IPS DF 4.7 (cell line): ENCODE data around the gene PRKAB1.

Experiments
- DNase-seq: peaks from one replicate; pipeline ENCODE4 v3.0.0-alpha.2; 2013; ENCODE audit warnings: low spot score; ENCODE audit errors: extremely low read depth

Gene PRKAB1

DNA sequence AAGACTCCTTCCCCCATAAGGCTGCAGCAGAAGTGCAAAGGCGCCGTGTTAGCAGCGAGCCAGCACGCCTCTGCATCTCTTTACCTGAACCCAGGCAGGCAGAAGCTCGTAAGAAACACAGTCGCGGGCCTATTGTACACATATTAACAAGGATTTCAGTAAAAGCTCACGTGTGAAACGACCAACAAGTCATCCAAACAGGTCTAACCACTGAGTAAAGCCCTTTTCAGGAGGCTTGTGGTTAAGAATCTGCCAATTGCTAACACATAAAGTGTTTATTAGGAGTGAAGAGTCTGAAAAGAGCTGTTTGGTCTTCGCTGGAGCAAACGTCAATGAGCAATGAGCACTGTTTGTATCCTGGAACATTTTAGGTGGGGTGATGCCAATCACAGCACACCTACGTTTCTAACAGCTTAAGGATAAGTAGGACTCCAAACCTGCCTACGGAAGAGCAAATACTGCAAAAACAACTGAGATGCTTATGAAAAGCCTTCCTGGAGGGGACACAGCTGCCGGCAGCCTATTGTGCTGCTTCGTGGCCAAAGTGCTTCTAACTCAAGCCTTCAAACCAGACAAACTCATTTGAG is 43.1 kb downstream of the PRKAB1 start:
- no peak for DNase-seq

GRCh38 chr12:119711693-119712092 is 43.8 kb downstream of the PRKAB1 start:
- DNase-seq = no peak

- DNase-seq = no peak
Measured at GRCh38 chr12:119712721-119713120, 44.8 kb downstream of the PRKAB1 start.

DNA sequence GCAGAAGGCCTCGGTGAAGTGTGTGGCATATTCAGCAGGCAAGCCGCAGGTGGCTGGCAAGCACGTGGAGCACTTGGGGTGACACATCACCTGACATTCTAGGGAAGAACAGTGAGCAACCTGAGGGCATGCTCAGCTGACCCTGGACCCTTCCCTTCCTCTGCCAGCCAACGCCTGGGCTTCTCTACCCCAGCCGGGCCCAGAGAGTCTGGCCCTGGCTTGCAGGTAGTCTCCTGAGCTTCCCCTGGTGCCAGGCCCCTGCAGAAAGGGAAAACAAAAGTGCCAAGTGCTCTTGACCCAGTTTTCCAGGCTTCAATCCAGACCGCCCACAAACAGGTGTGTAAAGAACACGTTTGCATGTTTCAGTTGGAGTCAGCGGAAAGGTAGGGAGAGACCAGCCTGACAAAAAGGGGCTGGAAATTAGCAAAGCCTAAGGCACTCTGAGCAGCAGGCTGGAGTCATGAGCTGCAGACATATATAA is 45.7 kb downstream of the PRKAB1 start:
- DNase-seq = no peak

DNA sequence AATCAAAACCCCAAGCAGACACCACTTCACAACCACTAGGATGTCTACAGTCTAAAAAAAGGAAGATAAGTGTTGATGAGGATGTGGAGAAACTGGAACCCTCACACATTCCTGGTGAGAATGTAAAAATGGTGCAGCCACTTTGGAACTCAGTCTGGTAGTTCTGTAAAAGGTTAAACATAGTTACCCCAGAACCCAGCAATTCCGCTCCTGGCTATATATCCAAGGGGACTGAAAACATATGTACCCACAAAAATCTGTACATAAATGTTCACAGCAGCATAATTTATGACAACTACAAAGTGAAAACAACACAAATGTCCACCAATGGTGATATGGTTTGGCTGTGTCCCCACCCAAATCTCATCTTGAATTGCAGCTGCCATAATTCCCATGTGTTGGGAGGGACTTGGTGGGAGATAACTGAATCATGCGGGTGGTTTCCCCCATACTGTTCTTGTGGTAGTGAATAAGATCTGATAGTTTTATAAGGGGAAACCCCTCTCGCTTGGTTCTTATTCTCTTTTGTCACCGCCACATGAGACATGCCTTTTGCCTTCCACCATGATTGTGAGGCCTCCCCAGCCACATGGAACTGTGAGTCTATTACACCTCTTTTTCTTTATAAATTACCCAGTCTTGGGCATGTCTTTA is 46.8 kb downstream of the PRKAB1 start:
- no peak for DNase-seq

DNA sequence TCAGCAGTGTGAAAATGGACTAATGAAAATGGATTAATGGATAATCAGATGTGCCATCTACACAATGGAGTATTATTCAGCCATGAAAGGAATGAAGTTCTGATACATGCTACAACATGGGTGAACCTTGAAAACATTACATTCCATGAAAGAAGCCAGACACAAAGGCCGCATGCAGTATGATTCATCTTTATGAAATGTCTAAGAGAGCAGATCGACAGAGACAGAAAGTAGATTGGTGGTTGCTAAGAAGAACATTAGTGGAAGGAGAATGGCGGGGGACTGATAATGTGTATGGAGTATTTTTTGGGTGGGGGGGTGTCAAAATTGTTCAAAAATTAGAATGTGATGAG is 47.3 kb downstream of the PRKAB1 start:
- no peak for DNase-seq

DNA sequence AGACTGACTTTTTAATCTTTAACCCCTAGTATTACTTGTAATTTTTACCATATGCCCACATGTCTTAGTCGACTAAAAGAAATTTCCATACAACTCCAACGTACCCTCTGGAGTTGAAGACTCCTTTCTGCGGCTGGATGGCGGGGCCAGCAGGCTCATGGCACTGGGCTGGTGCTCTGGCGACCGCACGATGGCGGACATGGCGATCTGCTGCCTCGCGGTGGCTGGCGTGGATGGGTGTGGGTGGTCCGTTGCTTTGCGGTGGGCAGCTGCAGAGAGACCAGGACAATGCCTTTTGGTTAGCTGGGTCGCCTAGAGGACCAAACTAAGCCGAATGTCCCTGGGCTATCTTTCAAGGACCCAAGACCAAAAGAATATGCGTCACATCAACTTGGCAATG is 50.2 kb downstream of the PRKAB1 start:
- DNase-seq = no peak

DNA sequence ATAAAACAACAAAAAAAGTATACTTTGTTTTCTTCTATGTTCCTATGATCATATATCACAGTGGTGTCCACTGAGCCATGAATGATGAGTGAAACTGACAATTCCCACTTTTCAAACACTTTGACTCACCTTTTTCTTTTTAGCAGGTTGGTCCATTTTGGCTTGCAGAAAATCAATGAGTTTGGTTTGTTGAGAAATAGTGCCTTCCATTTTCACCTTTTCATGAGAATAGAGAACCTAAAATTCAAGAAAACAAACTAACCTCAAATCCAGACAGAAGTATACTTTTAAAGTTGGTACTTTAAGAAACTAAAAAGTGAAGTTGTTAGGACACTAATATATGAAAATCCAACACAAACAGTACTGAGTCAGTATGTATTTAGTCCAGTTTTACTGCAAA is 52.4 kb downstream of the PRKAB1 start:
- DNase-seq = no peak

DNA sequence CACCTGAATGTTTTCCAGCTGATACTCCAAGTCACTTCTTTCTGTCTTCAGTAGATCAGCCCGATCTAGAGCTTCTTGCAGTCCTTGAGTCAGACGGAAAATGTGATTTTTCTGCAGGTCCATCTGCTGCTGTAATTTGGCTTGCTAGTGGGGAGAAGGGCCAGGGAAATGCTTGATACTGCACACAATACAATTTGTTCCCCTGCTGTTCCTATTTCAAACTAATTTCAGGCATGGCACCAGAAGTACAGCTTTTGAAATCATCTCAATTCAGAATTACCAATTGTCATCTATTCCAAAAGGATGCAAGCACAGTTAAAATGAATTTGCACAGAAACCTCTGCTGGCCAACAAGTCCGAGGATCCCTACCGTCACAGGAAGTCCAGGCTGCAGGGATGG is 53.4 kb downstream of the PRKAB1 start:
- DNase-seq = no peak

- DNase-seq = no peak
Measured at GRCh38 chr12:119725523-119725922, 57.6 kb downstream of the PRKAB1 start.

- no peak for DNase-seq
Measured at GRCh38 chr12:119727600-119728443, 59.9 kb downstream of the PRKAB1 start.

GRCh38 chr12:119728444-119728745 is 60.5 kb downstream of the PRKAB1 start:
- DNase-seq = no peak

GRCh38 chr12:119729871-119730270 is 61.9 kb downstream of the PRKAB1 start:
- no peak for DNase-seq

DNA sequence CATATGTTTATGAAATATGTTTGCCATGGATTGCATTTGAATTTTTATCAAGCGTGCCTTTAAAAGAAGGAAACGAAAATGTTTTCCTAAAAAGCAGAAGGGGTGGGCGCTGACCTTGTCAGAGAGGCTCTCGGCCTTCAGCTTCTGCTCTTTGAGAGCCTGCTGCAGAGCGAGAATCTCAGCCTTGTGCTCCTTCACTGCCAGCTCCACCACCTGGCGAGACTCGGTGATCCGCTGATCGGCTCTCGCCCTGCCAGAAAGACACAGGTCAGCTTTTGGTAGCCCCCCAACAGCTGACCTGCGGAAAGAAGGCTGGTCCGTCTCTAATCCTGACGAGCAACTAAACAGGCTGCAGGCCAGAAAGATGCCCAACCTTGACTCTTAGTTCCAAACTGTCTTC is 62.4 kb downstream of the PRKAB1 start:
- no peak for DNase-seq
